Occipital lobe (tissue), 2 donors: Measurements from ENCODE around the gene FURIN. TPM values are rescaled to one million over a fixed set of nuclear protein-coding genes. Genes with fewer than 3 reads are reported as not detected.
"Not testable (repeated sequence)": the region's sequence is repeated elsewhere in the genome, so short reads cannot be mapped to it uniquely, and the experiment has no call there.

Experiments
- DNase-seq: peaks from one replicate; lab custom pipeline; 2025; lab: John Stamatoyannopoulos, UW
- total RNA-seq: library from RNA; depleted of rRNA; stranded (reverse); fragments of >200 nt; gene quantifications from one replicate; pipeline ENCODE4 v1.2.3, GENCODE V29; 2014

Gene FURIN
- total RNA-seq, 1 donor from 2014 or later, result 8.7 TPM

DNA sequence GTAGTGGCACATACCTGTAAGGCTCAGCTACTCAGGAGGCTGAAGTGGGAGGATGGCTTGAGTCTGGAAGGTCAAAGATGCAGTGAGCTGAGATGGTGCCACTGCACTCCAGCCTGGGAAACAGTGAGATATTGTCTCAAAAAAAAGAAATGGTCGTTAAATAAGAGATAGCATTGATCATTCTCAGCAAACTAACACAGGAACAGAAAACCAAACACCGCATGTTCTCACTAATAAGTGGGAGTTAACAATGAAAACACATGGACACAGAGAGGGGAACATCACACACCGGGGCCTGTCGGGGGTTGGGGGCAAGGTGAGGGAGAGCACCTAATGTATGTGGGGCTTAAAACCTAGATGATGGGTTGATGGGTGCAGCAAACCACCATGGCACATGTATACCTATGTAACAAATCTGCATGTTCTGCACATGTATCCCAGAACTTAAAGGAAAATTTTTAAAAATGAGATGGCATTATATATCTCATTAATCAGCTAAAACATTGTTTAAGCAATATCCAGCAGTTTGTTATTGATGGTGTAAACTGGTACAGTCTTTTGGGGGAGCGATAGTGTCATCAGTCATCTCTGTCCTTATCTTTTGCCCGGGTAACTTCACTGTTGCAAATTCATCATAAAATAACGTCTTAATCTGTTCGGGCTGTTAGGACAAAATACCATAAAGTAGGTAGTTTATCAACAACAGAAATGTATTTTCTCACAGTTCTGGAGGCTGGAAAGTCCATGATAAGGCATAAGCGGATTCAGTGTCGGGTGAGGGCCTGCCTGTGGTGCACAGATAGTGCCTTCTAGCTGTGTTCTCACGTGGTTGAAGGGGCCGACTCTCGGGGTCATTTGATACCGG, 33.0 kb downstream of the FURIN start:
- no peak for DNase-seq

DNA sequence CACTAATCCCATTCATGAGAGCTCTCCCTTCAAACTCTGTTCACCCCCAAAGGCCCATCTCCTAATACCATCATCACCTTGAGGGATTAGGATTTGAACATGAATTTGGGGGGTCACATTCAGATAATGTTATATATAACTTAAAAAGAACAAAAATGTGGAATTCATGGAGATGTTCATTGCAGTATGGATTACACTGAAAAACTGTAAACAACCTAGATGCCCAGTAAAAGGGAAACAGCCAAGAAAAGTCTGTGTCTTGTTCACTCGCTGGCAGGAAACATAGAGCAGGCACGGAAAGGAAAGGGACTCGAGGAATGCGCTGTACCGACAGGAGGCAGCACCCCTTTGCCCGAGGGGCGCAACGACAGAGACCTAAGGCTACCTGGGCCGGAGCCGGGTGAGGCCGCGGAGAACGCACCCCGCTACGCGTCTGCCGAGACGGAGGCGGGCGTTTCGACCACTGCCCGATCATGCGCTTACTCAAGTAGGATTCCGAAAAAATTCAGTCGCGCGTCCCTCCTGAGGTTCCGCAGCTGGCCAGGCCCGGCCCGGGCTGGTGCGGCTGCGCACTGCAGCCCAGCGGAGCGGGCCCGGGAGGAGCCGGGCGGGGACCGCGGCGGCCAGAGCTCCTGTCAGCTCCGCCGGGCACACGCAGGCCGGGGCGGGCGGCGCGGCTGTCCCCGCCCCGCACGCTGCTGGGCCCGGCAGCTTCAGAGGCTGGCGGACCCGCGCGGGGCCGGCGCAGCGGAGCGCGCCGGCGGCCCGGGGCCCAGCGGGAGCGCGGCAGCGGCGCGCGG, 33.9 kb downstream of the FURIN start:
- DNase-seq, result peak; percentile 59

DNA sequence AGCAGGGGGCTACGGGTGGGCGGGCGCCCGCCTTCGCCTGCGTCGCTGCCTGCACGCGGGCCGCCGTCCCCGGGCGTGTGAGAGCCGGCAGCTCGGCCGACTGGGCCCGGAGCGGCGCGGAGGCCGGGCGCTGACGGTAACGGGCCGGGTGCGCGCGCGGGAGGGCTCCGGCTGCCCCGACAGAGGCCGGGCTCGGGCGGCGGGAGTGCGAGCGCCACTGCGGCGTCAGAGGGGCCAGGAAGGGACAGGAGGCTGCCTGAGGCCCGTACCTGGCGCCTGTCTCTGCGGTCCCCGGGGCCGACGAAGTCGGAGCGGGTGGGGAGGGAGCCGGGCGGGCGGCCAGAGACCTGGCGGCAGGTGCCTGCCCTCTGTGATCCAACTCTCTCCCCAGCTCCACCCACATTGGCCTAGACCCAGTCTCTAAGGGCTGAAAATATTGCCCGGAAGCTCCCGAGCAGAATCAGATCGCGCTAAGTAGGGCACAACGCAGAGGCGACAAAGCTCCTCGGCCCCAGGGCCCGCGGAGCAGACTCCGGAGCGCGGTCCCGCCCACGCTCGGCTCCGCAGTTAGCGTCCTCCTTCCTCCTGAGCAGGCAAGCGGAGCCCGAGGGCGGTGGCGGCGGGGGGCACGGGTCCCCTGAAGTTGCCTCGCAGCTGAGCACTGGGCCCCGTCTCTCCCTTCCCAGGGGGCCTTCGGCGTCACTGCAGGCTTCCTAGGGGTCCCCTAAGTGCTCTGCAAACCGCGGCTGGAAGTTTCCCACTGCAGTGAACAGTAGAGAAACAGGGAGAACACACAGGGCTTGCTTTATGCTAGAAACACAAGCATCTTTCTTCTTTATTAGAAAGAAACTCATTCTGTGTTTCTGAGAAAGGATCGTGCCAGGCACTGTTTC, 34.7 kb downstream of the FURIN start, which contains the start of gene MAN2A2:
TSS of gene MAN2A2 (plus strand) at position 463 of the 893 bp plus-strand sequence. CDS start 906 bp downstream, outside the sequence.
- DNase-seq, result peak; percentile 42

DNA sequence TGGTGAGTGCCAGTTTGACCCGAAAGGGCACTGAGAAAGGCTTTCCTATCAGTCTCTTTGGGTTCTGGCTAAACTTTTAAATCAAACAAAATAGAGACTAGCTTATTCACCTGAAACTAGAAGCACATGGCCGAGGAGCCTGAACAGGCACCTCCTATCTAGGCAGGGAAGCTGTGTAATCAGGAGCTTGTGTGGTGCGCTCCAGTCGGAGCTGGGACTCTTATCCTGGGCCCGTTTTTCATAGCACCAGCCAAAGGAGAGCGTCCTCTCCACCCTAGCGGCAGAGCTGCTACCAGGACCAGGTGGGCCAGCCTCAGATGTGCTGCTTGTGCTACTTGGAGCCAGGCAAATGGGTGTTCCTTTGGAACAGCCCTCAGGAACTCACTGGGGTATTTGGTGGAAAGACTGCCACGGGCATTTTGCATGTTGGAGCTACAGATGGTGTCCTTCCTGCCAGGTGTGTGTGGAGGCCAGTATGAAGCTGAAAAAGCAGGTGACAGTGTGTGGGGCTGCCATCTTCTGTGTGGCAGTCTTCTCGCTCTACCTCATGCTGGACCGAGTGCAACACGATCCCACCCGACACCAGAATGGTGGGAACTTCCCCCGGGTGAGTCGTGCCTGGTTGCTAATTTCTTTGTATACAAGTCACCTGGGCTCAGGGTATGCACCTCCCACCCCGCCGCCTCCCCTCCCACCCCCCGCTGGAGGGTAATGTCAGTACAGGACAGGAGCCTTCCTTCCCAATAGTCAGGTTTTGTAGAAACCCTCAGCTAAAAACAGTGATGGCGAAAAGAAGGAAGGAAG, 35.5 kb downstream of the FURIN start:
- DNase-seq, result no peak

DNA sequence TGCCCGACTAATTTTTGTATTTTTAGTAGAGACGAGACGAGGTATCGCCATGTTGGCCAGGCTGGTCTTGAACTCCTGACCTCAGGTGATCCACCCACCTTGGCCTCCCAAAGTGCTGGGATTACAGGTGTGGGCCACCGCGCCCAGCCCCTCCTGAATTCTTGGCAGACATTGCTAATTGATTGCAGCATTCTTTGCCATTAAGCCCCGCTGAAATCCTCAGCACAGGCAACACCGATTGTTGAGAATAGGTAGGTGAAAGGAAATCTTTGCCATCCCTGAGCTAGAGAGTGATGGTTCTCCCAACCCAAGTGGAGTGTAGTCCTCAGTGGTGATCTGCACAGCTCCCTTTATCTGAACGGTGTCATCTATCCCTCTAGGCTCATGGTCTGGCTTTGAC, 36.4 kb downstream of the FURIN start:
- no peak for DNase-seq

DNA sequence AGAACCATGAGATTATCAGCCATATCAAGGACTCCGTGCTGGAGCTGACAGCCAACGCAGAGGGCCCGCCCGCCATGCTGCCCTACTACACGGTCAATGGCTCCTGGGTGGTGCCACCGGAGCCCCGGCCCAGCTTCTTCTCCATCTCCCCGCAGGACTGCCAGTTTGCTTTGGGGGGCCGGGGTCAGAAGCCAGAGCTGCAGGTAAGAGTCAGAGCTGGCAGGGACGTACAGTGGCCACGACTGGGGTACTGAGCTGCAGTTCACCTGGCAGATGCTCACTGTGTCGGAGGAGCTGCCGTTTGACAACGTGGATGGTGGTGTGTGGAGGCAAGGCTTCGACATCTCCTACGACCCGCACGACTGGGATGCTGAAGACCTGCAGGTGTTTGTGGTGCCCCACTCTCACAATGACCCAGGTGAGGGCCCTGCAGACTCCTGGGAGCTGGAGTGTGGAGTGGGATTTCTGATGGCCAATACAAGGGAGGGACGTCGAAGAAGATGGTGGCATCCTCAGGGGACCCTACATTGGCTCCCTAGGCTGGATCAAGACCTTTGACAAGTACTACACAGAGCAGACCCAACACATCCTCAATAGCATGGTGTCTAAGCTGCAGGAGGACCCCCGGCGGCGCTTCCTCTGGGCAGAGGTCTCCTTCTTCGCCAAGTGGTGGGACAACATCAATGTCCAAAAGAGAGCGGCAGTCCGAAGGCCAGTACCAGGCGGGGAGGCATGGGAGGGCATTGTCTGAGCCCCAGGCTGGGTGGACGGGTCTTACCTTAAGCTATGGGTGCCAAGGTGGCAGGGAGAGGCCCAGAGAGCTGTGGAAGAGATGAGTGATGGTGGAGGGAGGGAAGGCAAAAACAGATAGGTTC, 37.2 kb downstream of the FURIN start:
- no peak for DNase-seq

DNA sequence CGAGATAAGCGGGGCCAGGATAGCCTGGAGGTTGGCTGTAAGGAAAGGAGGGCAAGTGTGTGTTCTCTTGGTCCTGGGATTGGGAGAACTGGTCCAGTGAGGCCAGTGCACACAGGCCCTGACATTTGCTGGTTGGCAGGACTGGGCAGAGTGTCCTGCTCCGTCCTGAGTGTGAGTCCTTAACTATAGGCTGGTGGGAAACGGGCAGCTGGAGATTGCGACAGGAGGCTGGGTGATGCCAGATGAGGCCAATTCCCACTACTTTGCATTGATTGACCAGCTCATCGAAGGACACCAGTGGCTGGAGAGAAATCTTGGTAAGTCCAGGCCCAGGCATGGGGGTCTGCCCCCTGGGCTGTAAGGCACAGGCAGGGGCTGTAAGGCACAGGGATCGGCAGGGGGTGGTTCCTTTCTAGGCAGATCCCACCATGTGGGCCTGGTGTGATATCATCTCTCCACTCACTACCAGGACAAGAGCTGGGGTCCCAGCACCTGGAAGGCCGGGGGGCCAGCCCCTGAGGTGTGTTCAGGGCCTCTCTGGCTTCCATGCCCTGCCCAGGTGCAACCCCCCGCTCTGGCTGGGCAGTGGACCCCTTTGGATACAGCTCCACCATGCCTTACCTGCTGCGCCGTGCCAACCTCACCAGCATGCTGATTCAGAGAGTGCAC, 37.9 kb downstream of the FURIN start:
- DNase-seq, result no peak

DNA sequence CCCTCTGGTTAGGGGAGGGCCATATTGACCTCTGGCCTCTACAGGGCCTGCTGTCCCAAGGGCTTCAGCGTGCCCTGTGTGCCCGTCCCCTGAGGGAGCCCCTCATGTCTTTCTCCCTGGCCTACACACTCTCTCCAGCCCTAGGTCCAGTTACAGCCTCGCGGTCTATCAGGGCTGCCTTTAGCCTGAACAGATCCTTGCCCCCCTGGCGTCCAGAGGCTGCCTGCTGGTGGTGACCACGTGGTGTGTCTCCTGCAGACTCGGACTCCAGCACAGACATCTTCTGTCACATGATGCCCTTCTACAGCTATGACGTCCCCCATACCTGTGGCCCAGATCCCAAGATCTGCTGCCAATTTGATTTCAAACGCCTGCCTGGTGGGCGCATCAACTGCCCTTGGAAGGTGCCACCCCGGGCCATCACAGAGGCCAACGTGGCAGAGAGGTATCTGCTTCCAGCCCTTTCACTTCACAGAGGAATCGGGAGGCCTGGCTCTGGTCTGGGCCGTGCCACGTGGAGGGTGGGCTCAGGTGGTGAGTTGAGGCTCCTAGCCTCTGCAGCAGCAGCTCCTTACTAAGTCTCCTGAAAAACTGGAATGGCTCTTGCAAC, 38.8 kb downstream of the FURIN start:
- no peak for DNase-seq

DNA sequence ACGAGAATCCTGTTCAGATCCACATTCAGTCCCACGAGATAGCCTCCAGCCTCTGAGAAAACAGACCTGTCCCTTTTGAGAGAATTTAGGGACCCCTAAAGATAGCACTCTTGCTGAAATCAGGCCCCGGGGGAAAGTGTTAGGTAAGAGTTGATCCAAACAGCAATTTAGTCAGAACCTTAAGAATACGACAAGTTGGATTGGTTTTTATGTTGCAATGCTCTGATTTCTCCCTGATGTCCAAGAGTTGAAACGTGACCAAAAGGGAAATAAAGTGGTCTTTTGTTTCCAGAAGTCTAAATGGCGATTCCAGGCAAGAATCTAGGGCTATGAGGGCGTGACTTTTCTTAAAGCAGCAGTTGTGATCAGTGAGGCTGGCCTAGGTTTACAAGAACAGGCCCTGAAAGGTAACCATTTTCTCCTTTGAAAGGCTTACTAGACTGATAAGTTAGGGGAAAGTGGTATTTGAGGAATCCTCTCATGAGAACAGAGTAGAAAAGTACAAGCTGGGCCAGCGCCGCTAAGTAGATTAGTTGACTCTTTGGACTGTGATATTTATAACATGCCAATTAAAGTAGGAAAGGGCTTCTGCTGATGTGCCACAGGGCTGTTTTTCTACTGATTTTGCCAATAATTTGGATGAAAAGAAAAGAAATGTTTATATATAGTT, 39.6 kb downstream of the FURIN start:
- DNase-seq, result no peak

DNA sequence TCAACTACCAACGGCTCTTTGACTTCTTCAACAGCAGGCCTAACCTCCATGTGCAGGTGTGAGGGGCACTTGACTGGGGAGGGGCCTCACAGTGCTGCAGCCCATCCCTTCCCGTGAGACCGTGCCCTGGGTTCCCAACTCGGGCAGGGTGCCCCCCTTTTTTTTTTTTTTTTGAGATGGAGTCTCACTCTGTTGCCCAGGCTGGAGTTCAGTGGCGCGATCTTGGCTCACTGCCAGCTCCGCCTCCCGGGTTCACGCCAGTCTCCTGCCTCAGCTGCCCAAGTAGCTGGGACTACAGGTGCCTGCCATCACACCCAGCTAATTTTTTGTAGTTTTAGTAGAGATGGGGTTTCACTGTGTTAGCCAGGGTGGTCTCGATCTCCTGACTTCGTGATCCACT, 41.1 kb downstream of the FURIN start:
- not testable (repeated sequence) for DNase-seq

DNA sequence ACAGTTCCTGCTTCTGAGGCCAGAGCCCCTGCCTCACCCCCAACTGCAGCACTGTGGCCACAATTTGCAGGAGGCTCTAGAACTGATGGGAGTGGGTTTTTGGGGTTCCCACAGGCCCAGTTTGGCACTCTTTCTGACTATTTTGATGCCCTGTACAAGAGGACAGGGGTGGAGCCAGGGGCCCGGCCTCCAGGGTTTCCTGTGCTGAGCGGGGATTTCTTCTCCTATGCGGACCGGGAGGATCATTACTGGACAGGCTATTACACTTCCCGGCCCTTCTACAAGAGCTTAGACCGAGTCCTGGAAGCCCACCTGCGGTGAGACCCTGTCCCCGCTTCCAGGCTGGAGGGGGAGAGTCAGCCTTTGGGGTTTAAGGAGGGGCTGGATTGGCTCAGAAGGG, 41.6 kb downstream of the FURIN start:
- no peak for DNase-seq

DNA sequence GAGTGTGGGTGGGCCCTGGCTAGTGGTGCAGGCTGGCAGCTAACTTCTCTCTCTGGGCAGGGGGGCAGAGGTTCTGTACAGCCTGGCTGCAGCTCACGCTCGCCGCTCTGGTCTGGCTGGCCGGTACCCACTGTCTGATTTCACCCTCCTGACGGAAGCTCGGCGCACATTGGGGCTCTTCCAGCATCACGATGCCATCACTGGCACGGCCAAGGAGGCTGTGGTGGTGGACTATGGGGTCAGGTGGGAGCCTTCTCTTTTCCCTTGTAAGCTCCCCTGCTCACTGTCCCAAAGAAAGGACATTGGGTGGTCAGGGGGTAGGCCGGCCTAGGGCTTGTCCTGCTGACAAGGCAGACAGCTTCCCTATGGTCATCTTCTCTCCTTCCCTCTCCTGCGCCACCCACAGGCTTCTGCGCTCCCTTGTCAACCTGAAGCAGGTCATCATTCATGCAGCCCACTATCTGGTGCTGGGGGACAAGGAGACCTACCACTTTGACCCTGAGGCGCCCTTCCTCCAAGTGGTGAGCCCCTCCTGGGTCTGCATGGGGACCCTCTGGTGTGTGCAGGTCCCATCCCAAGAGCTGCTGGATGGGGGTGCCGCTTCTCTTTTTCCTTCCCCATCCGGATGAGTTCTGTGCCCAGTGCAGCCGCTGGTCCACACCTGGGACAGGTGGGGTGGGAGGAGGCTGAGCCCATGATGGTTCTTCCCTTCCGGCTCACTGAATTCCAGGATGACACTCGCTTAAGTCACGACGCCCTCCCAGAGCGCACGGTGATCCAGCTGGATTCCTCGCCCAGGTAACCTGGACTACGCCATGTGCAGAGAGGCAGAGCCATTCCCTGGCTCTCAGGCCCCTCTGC, 42.3 kb downstream of the FURIN start:
- no peak for DNase-seq

DNA sequence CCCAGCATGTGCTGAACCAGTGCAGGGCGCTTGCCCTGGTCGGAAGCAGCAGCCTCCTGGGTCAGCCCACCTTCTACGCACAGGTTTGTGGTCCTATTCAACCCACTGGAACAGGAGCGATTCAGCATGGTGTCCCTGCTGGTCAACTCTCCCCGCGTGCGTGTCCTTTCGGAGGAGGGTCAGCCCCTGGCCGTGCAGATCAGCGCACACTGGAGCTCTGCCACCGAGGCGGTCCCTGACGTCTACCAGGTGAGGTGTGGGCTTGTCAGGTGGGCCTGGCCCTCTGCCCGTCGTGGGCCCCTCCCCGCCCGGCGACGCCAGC, 42.9 kb downstream of the FURIN start:
- no peak for DNase-seq

DNA sequence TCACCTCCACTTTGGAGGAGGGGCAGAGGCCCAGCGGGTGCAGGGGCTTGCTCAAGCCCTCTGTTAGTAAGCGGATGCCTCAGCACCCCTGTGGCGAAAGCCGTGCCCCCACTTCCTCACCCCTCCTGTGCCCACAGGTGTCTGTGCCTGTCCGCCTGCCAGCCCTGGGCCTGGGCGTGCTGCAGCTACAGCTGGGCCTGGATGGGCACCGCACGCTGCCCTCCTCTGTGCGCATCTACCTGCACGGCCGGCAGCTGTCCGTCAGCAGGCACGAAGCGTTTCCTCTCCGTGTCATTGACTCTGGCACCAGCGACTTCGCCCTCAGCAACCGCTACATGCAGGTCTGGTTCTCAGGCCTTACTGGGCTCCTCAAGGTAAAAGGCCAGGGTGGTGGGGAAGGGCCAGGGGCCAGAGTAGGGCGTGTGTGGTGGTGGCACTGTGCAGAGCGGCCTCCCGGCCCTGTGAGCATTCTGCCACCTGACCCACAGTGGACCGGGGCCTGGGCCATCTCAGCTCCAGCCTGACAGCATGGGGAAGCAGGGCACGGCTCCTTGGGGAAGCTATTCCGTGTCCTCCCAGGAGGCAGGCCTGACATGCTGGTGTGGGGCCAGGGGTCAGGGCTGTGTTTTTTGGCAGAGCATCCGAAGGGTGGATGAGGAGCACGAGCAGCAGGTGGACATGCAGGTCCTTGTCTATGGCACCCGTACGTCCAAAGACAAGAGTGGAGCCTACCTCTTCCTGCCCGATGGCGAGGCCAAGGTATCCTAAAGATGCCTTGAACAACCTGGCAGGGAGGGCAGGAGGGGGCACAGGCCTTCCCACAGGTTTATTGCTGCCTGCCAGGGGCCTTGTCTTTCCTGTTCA, 43.8 kb downstream of the FURIN start:
- DNase-seq, result no peak

DNA sequence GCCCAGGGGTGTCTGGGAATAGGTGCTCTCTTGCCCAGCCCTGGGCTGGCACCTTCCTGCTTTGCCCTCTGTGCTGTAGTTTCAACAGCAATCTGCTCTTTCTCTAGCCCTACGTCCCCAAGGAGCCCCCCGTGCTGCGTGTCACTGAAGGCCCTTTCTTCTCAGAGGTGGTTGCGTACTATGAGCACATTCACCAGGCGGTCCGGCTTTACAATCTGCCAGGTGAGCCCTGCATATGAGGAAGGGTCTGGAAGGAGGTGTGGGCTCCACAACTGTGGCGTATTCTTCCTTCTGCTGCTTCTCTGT, 44.3 kb downstream of the FURIN start:
- DNase-seq, result no peak

DNA sequence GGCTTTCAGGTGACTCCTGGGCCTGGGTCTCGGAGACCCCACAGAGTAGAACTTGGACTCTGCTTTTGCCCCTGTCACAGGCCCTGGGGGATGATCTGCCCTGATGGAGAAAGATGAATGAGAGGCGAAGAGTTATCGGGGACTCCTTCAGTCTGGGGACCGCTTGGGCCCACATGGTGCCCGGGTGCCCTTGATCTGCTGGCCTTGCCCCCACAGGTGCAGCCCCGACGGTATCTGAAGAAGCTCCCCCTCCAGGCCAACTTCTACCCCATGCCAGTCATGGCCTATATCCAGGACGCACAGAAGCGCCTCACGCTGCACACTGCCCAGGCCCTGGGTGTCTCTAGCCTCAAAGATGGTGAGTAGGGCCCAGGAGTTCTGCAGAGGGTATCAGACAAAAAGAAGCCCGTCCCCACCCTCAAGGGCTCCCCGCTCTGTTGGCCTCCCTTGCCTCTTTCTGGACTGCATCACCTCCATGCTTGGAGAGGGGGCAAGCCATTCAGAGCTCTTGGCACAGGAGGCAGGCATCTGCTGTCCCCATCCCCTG, 45.1 kb downstream of the FURIN start:
- no peak for DNase-seq
